GM10266 (cell line): Measurements from ENCODE around the gene CAMK2D.

Experiments used
- DNase-seq: peaks from one replicate; pipeline ENCODE4 v3.0.0; 2012; ENCODE audit errors: extremely low spot score
- CTCF ChIP-seq: IDR thresholded peaks from 2 replicates; pipeline ENCODE4 v1.5.1; 2012; ENCODE audit warnings: mild to moderate bottlenecking, low read depth; ENCODE audit not compliant: control insufficient read depth, insufficient read depth; ENCODE audit errors: missing control alignments

CAMK2D gene

GRCh38 chr4:113641025-113641431 lies 120.5 kb downstream of the CAMK2D start:
- DNase-seq: peak; percentile 14
- no peak for TF ChIP-seq CTCF

GRCh38 chr4:113639326-113639725 lies 122.2 kb downstream of the CAMK2D start:
- no peak for TF ChIP-seq CTCF
- no peak for DNase-seq

- no peak for TF ChIP-seq CTCF
- DNase-seq: no peak
Measured at GRCh38 chr4:113638562-113638832, 123.0 kb downstream of the CAMK2D start.

- no peak for DNase-seq
- no peak for TF ChIP-seq CTCF
Measured at GRCh38 chr4:113637823-113638561, 123.5 kb downstream of the CAMK2D start.

GRCh38 chr4:113637363-113637762 lies 124.2 kb downstream of the CAMK2D start:
- no peak for TF ChIP-seq CTCF
- no peak for DNase-seq

- no peak for DNase-seq
Measured at GRCh38 chr4:113636877-113637276, 124.7 kb downstream of the CAMK2D start.

More at GRCh38 chr4:113636877-113637276, 124.7 kb downstream of the CAMK2D start:
- TF ChIP-seq CTCF: no peak
